Uterus (tissue), 4 donors: ENCODE measurements around the gene SPPL2A. TPM values are rescaled to one million over a fixed set of nuclear protein-coding genes. Genes with fewer than 3 reads are reported as not detected.
"Not testable (repeated sequence)": the region's sequence is repeated elsewhere in the genome, so short reads cannot be mapped to it uniquely, and the experiment has no call there.

Source experiments
- DNase-seq, 2 donors: peaks; one replicate each; pipeline ENCODE4 v3.0.0-alpha.2; 2019 to 2020
- H3K27ac ChIP-seq, 2 donors: fragments of 200-600 bp; sonication (generic); 1 replicate in 1 of 2; 2 replicates in 1 of 2; pipeline ENCODE4 v1.5.1; 2016 to 2018
- H3K27me3 ChIP-seq, 2 donors: fragments of 200-600 bp; sonication (generic); one replicate each; pipeline ENCODE4 v1.5.1; 2018 to 2019; ENCODE audit warnings: control low read depth in 1 of 2
- H3K36me3 ChIP-seq, 2 donors: fragments of 200-600 bp; sonication (generic); one replicate each; pipeline ENCODE4 v1.5.1; 2019; ENCODE audit warnings: control low read depth in 1 of 2
- H3K4me1 ChIP-seq, 2 donors: fragments of 200-600 bp; sonication (generic); one replicate each; pipeline ENCODE4 v1.5.1; 2018 to 2019; ENCODE audit warnings: control low read depth in 1 of 2
- H3K4me3 ChIP-seq, 2 donors: fragments of 200-600 bp; sonication (generic); 1 replicate in 1 of 2; 2 replicates in 1 of 2; pipeline ENCODE4 v1.5.1; 2018 to 2019; ENCODE audit warnings: mild to moderate bottlenecking in 1 of 2
- H3K9me3 ChIP-seq, 2 donors: fragments of 200-600 bp; sonication (generic); one replicate each; pipeline ENCODE4 v1.5.1; 2019; ENCODE audit warnings: control low read depth in 1 of 2
- POLR2A ChIP-seq, 2 donors: fragments of 450-650 bp; IDR thresholded peaks; one replicate each; pipeline ENCODE4 v1.6.1; 2016; ENCODE audit warnings: antibody characterized with exemption in 2 of 2, mild to moderate bottlenecking in 1 of 2, moderate library complexity in 1 of 2
- intact Hi-C: fragments of 100-400 bp; cut with DNase I; formaldehyde crosslinking; loops from one replicate; pipeline ENCODE4 v1.15.1; 2023; ENCODE audit warnings: low total_unique reads
- total RNA-seq, 4 donors: library from RNA; depleted of rRNA in 3 of 4; stranded (reverse); fragments of >200 nt in 3 of 4; gene quantifications; one replicate each; pipeline versions ENCODE4 v1.1.0 to v1.2.4, GENCODE V29; 2014 to 2023
- TF ChIP-seq, protein P1 (sequence below), 4 experiments: fragments of 200-600 bp in 2 of 4; fragments of 450-650 bp in 2 of 4; sonication (generic) in 2 of 4; IDR thresholded peaks; one replicate each; pipeline ENCODE4 v1.5.1; 2016 to 2019; ENCODE audit warnings: antibody characterized with exemption in 4 of 4, mild to moderate bottlenecking in 2 of 4, moderate library complexity in 1 of 4
- donor health status: DM: yes; HTN: yes; CAD: no.

Gene SPPL2A
- total RNA-seq, 4 donors from 2014 or later, result 52.6 to 193 (median 101) TPM

DNA sequence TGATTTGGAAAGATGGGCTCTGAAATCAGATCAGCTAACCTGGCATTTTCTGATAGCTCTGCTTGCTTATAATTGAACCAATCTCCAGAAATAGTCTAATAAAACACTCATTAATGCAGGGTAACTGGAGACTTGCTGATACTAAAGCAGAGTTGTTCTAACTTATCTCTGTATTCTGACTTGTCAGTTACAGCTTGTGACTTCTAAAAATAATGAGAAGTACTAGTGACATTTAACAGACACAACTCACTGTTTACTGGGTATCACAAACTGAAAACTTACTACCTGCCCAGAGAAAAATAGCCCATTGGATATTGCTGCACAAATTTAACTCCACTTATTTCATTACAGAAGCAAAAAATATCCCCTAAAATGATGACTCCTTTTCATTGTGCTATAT, 54.9 kb downstream of the SPPL2A start:
- Histone ChIP-seq H3K36me3 (no peaks in the 10 kb centered on the region), H3K27ac (no peak overlapping the region), H3K4me3 (no peak overlapping the region), H3K9me3 (no peaks in the 10 kb centered on the region), H3K27me3 (no peaks in the 10 kb centered on the region), H3K4me1 (no peaks in the 10 kb centered on the region)
- TF ChIP-seq POLR2A (IDR thresholded peaks at IDR 0.05), result no peak
- TF ChIP-seq, protein P1, sequence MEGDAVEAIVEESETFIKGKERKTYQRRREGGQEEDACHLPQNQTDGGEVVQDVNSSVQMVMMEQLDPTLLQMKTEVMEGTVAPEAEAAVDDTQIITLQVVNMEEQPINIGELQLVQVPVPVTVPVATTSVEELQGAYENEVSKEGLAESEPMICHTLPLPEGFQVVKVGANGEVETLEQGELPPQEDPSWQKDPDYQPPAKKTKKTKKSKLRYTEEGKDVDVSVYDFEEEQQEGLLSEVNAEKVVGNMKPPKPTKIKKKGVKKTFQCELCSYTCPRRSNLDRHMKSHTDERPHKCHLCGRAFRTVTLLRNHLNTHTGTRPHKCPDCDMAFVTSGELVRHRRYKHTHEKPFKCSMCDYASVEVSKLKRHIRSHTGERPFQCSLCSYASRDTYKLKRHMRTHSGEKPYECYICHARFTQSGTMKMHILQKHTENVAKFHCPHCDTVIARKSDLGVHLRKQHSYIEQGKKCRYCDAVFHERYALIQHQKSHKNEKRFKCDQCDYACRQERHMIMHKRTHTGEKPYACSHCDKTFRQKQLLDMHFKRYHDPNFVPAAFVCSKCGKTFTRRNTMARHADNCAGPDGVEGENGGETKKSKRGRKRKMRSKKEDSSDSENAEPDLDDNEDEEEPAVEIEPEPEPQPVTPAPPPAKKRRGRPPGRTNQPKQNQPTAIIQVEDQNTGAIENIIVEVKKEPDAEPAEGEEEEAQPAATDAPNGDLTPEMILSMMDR (IDR thresholded peaks at IDR 0.05), result no peak
- no peak for DNase-seq
- intact Hi-C loops, result no loop called here

DNA sequence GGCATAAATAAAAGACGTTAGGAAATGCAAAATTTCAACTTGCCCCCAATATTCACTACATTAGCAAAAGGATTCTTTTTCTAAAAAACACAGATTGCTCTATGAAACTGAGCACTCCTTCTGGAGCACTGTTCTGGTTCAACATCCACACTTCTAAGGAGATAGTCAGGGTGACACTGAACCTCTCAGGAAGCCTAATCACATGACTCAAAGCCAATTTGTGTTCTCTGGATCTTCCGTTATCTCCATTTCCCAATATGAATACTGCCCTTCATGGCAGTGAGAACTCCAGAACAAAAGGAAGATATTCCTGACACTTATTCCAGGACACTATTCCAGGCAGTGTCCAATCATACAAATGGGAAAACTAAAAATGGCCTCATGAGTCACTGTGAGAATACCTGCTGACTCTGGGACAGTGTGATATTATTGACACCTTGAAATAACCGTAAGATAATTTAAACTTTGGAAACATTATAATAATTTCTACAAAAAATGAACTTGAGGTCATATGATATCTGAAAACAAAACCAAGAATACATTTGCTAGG, 57.6 kb downstream of the SPPL2A start:
- TF ChIP-seq, protein P1 (IDR thresholded peaks at IDR 0.05), result no peak
- TF ChIP-seq POLR2A (IDR thresholded peaks at IDR 0.05), result no peak
- no peak overlapping the region for H3K27ac ChIP-seq
- H3K27me3 ChIP-seq, result no peaks in the 10 kb centered on the region
- DNase-seq, result no peak
- H3K4me3 ChIP-seq, result no peak overlapping the region
- intact Hi-C loops, result no loop called here
- H3K36me3 ChIP-seq, result no peaks in the 10 kb centered on the region
- no peaks in the 10 kb centered on the region for H3K9me3 ChIP-seq
- no peaks in the 10 kb centered on the region for H3K4me1 ChIP-seq

DNA sequence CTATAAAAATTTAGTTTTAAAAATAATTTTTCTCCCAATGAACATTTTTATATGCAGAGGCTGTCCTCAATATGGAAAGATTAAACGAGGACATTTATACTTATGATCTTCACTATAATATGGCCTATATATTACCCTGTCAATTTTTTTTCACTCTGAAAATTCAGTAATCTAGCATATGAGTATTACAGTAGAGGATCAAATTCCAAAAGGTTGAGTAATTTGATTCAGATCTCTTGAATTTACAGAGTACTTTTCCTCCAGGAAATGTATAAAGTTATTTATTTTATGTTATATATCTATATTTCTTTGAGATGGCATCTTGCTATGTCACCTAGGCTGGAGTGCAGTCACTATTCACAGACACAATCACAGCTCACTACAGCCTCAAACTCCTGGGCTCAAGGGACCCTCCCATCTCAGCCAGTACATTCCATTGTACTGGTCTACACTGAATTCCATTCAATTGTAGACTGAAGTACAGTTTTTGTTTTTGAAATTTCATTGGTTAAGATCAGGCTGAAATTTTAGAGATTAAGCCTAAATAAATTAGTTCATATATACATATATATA, 62.7 kb downstream of the SPPL2A start:
- no peak for DNase-seq
- Histone ChIP-seq H3K36me3 (no peaks in the 10 kb centered on the region), H3K4me1 (no peaks in the 10 kb centered on the region), H3K4me3 (no peak overlapping the region), H3K27me3 (no peaks in the 10 kb centered on the region), H3K27ac (no peak overlapping the region), H3K9me3 (no peaks in the 10 kb centered on the region)
- intact Hi-C loops, result no loop called here
- TF ChIP-seq, protein P1 (IDR thresholded peaks at IDR 0.05), result no peak
- no peak for TF ChIP-seq POLR2A (IDR thresholded peaks at IDR 0.05)

DNA sequence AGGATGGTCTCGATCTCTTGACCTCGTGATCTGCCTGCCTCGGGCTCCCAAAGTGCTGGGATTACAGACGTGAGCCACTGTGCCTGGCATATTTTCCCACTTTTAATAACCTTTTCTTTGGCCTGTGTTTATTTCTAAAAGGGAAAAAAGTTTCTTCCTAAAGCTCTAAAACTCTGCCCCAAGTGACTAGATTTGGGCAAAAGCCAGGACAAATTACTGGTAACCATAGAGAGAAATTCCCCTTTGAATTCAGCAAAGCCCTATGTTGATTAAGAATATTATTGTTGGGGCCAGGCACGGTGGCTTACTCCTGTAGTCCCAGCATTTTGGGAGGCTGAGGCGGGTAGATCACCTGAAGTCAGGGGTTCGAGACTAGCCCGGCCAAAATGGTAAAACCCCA, 67.4 kb downstream of the SPPL2A start:
- intact Hi-C loops, result no loop called here
- Histone ChIP-seq H3K27me3 (no peaks in the 10 kb centered on the region), H3K9me3 (no peaks in the 10 kb centered on the region), H3K4me1 (no peaks in the 10 kb centered on the region), H3K27ac (no peak overlapping the region), H3K4me3 (no peak overlapping the region), H3K36me3 (no peaks in the 10 kb centered on the region)
- TF ChIP-seq POLR2A (IDR thresholded peaks at IDR 0.05), result no peak
- TF ChIP-seq, protein P1 (IDR thresholded peaks at IDR 0.05), result no peak
- DNase-seq, result no peak

DNA sequence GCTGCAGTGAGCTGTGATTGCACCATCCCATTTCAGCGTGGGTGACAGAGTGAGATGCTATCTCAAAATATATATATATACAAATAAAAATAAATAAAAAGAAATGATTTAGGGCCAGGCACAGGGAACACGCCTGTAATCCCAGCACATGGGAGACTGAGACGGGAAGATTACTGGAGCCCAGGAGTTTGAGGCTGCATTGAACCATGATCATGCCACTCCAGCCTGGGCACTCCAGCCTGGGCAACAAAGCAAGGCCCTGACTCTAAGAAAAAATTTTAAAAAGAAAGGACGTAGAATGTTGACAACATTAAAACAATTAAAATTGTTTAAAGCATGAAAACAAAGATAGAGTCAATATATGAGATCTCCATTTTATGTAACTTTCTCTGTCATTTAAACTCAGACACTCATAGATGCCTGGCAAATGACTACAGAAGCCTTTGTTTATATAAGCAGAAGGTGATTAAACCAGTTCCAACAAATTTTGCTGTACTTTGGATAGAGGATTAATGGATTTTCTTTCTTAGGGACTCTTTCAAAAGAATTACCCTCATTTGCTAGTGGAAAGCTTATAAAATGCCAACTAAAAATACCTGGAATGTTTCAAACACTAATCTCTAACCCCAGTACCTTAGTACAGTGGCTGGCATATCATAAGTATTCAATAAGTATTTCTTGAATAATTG, 68.3 kb downstream of the SPPL2A start:
- Histone ChIP-seq H3K4me3 (no peak overlapping the region), H3K4me1 (no peaks in the 10 kb centered on the region), H3K27ac (no peak overlapping the region), H3K9me3 (no peaks in the 10 kb centered on the region), H3K27me3 (no peaks in the 10 kb centered on the region), H3K36me3 (no peaks in the 10 kb centered on the region)
- intact Hi-C loops, result no loop called here
- TF ChIP-seq, protein P1 (IDR thresholded peaks at IDR 0.05), result no peak
- no peak for TF ChIP-seq POLR2A (IDR thresholded peaks at IDR 0.05)
- DNase-seq, result no peak

DNA sequence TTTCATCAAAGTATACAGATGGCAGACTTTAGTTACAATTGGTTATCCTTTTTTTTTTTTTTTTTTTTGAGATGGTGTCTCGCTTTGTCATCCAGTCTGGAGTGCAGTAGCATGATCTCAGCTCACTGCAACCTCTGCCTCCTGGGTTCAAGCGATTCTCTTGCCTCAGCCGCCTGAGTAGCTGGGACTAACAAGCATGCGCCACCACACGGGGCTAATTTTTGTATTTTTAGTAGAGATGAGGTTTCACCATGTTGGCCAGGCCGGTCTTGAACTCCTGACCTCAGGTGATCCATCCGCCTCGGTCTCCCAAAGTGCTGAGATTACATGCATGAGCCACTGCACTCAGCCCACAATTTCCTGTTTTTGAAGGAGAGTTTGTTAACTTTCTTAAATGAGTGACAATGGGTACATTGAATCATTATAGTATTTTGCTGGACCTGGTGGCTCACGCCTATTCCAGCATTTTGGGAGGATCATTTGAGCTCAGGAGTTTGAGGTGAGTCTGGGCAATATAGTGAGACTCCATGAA, 70.8 kb downstream of the SPPL2A start:
- H3K27ac ChIP-seq, H3K4me1 ChIP-seq, H3K27me3 ChIP-seq, H3K36me3 ChIP-seq, H3K4me3 ChIP-seq, DNase-seq, intact Hi-C loops, H3K9me3 ChIP-seq: not testable (repeated sequence)
